Suprapubic skin (tissue), 4 donors: ENCODE data around the gene LY6G6F. TPM values are rescaled to one million over a fixed set of nuclear protein-coding genes. Genes with fewer than 3 reads are reported as not detected.

Experiments
- DNase-seq, 2 donors: peaks; one replicate each; pipeline ENCODE4 v3.0.0-alpha.2; 2019; ENCODE audit warnings: low spot score in 2 of 2
- H3K27ac ChIP-seq: fragments of 200-600 bp; sonication (generic); one replicate; pipeline ENCODE4 v1.5.1; 2019
- H3K27me3 ChIP-seq: fragments of 200-600 bp; sonication (generic); one replicate; pipeline ENCODE4 v1.5.1; 2019
- H3K36me3 ChIP-seq: fragments of 200-600 bp; sonication (generic); one replicate; pipeline ENCODE4 v1.5.1; 2019
- H3K4me1 ChIP-seq: fragments of 200-600 bp; sonication (generic); one replicate; pipeline ENCODE4 v1.5.1; 2019
- H3K4me3 ChIP-seq: fragments of 200-600 bp; sonication (generic); one replicate; pipeline ENCODE4 v1.5.1; 2019; ENCODE audit warnings: mild to moderate bottlenecking
- H3K9me3 ChIP-seq: fragments of 200-600 bp; sonication (generic); one replicate; pipeline ENCODE4 v1.5.1; 2019
- CTCF ChIP-seq, 2 donors: fragments of 200-600 bp in 1 of 2; fragments of 450-650 bp in 1 of 2; sonication (generic) in 1 of 2; IDR thresholded peaks; one replicate each; pipeline ENCODE4 v1.5.1; 2016 to 2019; ENCODE audit warnings: antibody characterized with exemption in 2 of 2, mild to moderate bottlenecking in 1 of 2, moderate library complexity in 1 of 2
- EP300 ChIP-seq: sonication (generic); formaldehyde crosslinking; IDR thresholded peaks from one replicate; pipeline ENCODE4 v1.6.1; 2017; ENCODE audit warnings: antibody characterized with exemption
- POLR2A ChIP-seq, 2 donors: fragments of 450-650 bp; IDR thresholded peaks; one replicate each; pipeline ENCODE4 v1.6.1; 2017; ENCODE audit warnings: antibody characterized with exemption in 2 of 2, mild to moderate bottlenecking in 2 of 2, moderate library complexity in 2 of 2
- POLR2AphosphoS5 ChIP-seq, 3 donors: sonication (generic); formaldehyde crosslinking; IDR thresholded peaks; one replicate each; pipeline ENCODE4 v1.6.1; 2017; ENCODE audit warnings: antibody characterized with exemption in 3 of 3
- WGBS: methylation state at CpG from one replicate; pipeline ENCODE4 v1.1.5; 2018; 5-methylcytosine and 5-hydroxymethylcytosine counted together
- total RNA-seq, 4 donors: library from RNA; depleted of rRNA; stranded (reverse); fragments of >200 nt; gene quantifications; one replicate each; pipeline ENCODE4 v1.1.0, GENCODE V29; 2016

The LY6G6F gene
- total RNA-seq, 4 donors from 2014 or later = not detected

GRCh38 chr6:31660381-31661261, 46.0 kb upstream of the LY6G6F start, which contains the start of gene C6orf47:
Gene C6orf47, minus strand, starts transcription at chr6:31660778. Its CDS starts 831 bp downstream, at chr6:31659947.
- Histone ChIP-seq H3K9me3 (no peaks in the 10 kb centered on the region), H3K4me3 (peak within 1 kb of the TSS; percentile 65), H3K27me3 (no peaks in the 10 kb centered on the region), H3K27ac (peak within 1 kb of the TSS; percentile 87), H3K4me1 (peaks cover 58% of the 10 kb centered on the region), H3K36me3 (peaks cover 7% of the 10 kb centered on the region)
- TF ChIP-seq POLR2AphosphoS5 (IDR thresholded peaks at IDR 0.05) (peak in 2 of 3 donors; percentile 17 to 34), EP300 (no peak), POLR2A (IDR thresholded peaks at IDR 0.05) (peak; percentile 39 to 89), CTCF (IDR thresholded peaks at IDR 0.05) (no peak)
- peak; percentile 93 to 95 for DNase-seq
- under 1% methylated on average over 21 of the region's 52 CpGs for WGBS

- peak overlapping the region; percentile 65 for H3K4me3 ChIP-seq
- DNase-seq = no peak
- peak overlapping the region; percentile 87 for H3K27ac ChIP-seq
- peaks cover 60% of the 10 kb centered on the region for H3K4me1 ChIP-seq
- peaks cover 4% of the 10 kb centered on the region for H3K36me3 ChIP-seq
- no peaks in the 10 kb centered on the region for H3K27me3 ChIP-seq
- WGBS = 78% methylated on average over 12 of the region's 12 CpGs
- TF ChIP-seq POLR2A (IDR thresholded peaks at IDR 0.05) = no peak
- no peak for TF ChIP-seq POLR2AphosphoS5 (IDR thresholded peaks at IDR 0.05)
- TF ChIP-seq CTCF (IDR thresholded peaks at IDR 0.05) = no peak
- no peak for TF ChIP-seq EP300
- H3K9me3 ChIP-seq = no peaks in the 10 kb centered on the region
These were observed 45.2 kb upstream of the LY6G6F start for GRCh38 chr6:31661262-31662123.

- no peak for DNase-seq
- 88% methylated on average over 12 of the region's 12 CpGs for WGBS
- H3K9me3 ChIP-seq = no peaks in the 10 kb centered on the region
- TF ChIP-seq EP300 (no peak), CTCF (IDR thresholded peaks at IDR 0.05) (no peak), POLR2A (IDR thresholded peaks at IDR 0.05) (no peak), POLR2AphosphoS5 (IDR thresholded peaks at IDR 0.05) (no peak)
- H3K36me3 ChIP-seq = peaks cover 7% of the 10 kb centered on the region
- no peaks in the 10 kb centered on the region for H3K27me3 ChIP-seq
- no peak overlapping the region for H3K27ac ChIP-seq
- no peak overlapping the region for H3K4me3 ChIP-seq
- peaks cover 67% of the 10 kb centered on the region for H3K4me1 ChIP-seq
These were observed 44.4 kb upstream of the LY6G6F start for GRCh38 chr6:31662124-31662723.

- TF ChIP-seq EP300 (no peak), POLR2A (IDR thresholded peaks at IDR 0.05) (no peak), POLR2AphosphoS5 (IDR thresholded peaks at IDR 0.05) (no peak), CTCF (IDR thresholded peaks at IDR 0.05) (no peak)
- H3K4me1 ChIP-seq = peaks cover 73% of the 10 kb centered on the region
These were observed 43.3 kb upstream of the LY6G6F start for GRCh38 chr6:31663126-31663960.

More at GRCh38 chr6:31663126-31663960, 43.3 kb upstream of the LY6G6F start:
- no peak for DNase-seq
- Histone ChIP-seq H3K27ac (peak overlapping the region; percentile 98), H3K4me3 (peak overlapping the region; percentile 84), H3K36me3 (peaks cover 18% of the 10 kb centered on the region), H3K27me3 (no peaks in the 10 kb centered on the region), H3K9me3 (no peaks in the 10 kb centered on the region)
- WGBS = 59% methylated on average over 9 of the region's 9 CpGs
